ENCODE data around the gene DGKZ. TPM values are rescaled to one million over a fixed set of nuclear protein-coding genes. Genes with fewer than 3 reads are reported as not detected.

Gene DGKZ
- total and polyA plus RNA-seq, 4 donors: 33.3 to 63.2 (median 44.1) TPM

DNA sequence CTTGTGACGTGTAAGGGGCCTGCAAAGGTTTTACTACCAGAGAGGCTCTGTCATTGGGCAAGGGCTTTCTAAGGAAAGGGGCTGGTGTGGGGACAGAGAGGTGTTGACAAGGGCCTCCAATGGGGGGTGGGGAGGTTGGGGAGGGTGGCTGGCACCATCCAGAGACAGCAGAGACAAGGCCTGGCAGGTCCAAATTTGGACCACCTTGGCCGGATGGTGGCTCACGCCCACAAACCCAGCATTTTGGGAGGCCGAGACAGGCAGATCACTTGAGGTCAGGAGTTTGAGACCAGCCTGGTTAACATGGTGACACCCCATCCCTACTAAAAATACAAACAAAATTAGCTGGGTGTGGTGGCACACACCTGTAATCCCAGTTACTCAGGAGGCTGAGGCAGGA, 46.5 kb downstream of the DGKZ start:
- H3K36me3 ChIP-seq (ENCODE audit: control insufficient read depth in 4 of 4, insufficient read depth in 4 of 4, low read length in 4 of 4): peaks cover 6 to 23% (median 8%) of the 10 kb centered on the region in 4 donors
- WGBS, 2 donors: 84 to 88% methylated on average over 4 of the region's 4 CpGs
- no peak for ATAC-seq (ENCODE audit: insufficient read depth, low FRiP score)
- H3K27ac ChIP-seq (ENCODE audit: low read depth in 1 of 2, low read length in 1 of 2): no peak overlapping the region
- no peak overlapping the region for H3K9ac ChIP-seq (ENCODE audit: insufficient read depth in 1 of 2, low read length in 2 of 2)
- TF ChIP-seq, protein P1, sequence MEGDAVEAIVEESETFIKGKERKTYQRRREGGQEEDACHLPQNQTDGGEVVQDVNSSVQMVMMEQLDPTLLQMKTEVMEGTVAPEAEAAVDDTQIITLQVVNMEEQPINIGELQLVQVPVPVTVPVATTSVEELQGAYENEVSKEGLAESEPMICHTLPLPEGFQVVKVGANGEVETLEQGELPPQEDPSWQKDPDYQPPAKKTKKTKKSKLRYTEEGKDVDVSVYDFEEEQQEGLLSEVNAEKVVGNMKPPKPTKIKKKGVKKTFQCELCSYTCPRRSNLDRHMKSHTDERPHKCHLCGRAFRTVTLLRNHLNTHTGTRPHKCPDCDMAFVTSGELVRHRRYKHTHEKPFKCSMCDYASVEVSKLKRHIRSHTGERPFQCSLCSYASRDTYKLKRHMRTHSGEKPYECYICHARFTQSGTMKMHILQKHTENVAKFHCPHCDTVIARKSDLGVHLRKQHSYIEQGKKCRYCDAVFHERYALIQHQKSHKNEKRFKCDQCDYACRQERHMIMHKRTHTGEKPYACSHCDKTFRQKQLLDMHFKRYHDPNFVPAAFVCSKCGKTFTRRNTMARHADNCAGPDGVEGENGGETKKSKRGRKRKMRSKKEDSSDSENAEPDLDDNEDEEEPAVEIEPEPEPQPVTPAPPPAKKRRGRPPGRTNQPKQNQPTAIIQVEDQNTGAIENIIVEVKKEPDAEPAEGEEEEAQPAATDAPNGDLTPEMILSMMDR (IDR thresholded peaks at IDR 0.05; ENCODE audit: control extremely low read depth, extremely low read depth): no peak
- H3K27me3 ChIP-seq (ENCODE audit: control insufficient read depth in 3 of 3, insufficient read depth in 3 of 3, low read length in 2 of 3): peaks cover 0 to 26% (median 18%) of the 10 kb centered on the region in 3 donors
- peaks cover 0 to 18% (median 5%) of the 10 kb centered on the region in 5 donors for H3K4me1 ChIP-seq (ENCODE audit: control insufficient read depth in 5 of 5, insufficient read depth in 5 of 5, low read length in 5 of 5)
- H3K9me3 ChIP-seq (ENCODE audit: control insufficient read depth in 4 of 4, insufficient read depth in 3 of 4, low read length in 3 of 4): no peaks in the 10 kb centered on the region
- DNase-seq: no peak
- H3K4me3 ChIP-seq: no peak overlapping the region

DNA sequence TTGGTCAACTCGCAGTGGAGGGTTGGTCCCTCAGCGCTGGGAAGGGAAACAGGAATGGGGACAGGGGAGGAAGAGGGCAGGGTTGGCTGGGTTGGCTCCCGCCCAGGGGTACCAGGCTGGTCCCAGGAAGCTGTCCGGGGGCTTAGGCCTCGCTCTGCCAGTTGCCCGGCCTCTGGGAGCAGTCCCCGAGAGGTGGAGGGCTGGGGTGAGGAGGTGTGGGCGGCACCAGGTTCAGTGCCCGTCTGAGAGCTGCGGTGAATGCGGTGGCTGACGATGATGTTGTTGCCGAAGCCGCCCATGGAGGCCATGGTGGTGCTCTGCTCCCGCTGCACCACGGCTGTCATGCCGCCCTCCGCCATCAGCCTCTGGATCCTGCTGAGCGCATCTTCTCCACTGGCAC, 50.3 kb downstream of the DGKZ start:
- Histone ChIP-seq H3K36me3 (ENCODE audit: control insufficient read depth in 4 of 4, insufficient read depth in 4 of 4, low read length in 4 of 4) (peaks cover 6 to 33% (median 8%) of the 10 kb centered on the region in 4 donors), H3K27me3 (ENCODE audit: control insufficient read depth in 3 of 3, insufficient read depth in 3 of 3, low read length in 2 of 3) (peaks cover 0 to 3% (median 0%) of the 10 kb centered on the region in 3 donors), H3K4me3 (no peak overlapping the region), H3K4me1 (ENCODE audit: control insufficient read depth in 5 of 5, insufficient read depth in 5 of 5, low read length in 5 of 5) (no peaks in the 10 kb centered on the region), H3K9ac (ENCODE audit: insufficient read depth in 1 of 2, low read length in 2 of 2) (no peak overlapping the region), H3K27ac (ENCODE audit: low read depth in 1 of 2, low read length in 1 of 2) (no peak overlapping the region), H3K9me3 (ENCODE audit: control insufficient read depth in 4 of 4, insufficient read depth in 3 of 4, low read length in 3 of 4) (no peaks in the 10 kb centered on the region)
- DNase-seq (no peak), ATAC-seq (ENCODE audit: insufficient read depth, low FRiP score) (no peak)
- TF ChIP-seq, protein P1 (IDR thresholded peaks at IDR 0.05; ENCODE audit: control extremely low read depth, extremely low read depth): no peak
- 97 to 98% methylated on average over 18 to 19 of the region's 19 CpGs for WGBS, 2 donors

DNA sequence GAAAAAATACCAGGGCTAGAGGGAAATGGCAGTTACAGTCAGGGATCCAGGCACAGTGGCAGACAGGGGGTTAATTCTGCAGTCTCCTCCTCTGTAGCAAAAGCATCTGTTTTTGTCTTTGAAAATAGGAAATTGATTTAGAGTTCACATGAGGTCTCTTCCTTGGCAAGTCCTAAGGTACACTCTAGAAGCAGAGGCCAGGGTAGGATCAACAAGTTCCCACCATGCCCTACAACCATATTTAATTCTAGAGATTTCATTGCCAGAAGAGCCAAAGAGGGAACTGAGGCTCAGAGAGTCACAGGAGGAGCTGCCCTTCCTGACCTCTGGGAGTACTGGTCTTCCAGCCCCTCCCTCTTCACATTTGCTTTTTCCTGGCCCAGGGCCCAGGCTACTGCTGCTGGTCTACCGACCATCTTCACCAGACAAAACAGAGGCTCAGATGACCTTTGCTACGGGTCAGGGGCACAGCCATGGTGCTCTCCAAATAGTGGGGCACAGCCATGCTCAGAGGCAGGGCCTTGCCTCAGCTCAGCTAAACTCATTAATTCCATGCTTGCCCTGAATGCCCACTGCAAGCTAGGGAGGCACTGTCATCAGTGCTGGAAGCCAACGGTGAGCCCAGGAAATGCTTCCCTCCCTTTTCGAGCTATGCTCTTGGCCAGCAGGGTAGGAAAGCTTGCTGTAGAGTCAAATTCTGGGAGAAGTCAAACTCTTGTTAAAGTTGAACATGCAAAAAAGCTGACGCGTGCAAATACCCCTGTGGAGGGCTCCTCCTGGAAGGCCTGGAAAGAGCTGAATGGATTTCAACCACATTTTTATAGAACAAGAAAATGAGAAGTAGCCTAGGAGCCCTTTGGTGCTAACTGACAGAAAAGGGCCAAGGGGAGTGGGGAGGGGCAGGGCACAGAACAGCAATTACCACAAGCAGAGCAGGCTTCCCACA, 56.0 kb downstream of the DGKZ start:
- peaks cover 0 to 3% (median 0%) of the 10 kb centered on the region in 5 donors for H3K4me1 ChIP-seq (ENCODE audit: control insufficient read depth in 5 of 5, insufficient read depth in 5 of 5, low read length in 5 of 5)
- no peaks in the 10 kb centered on the region for H3K27me3 ChIP-seq (ENCODE audit: control insufficient read depth in 3 of 3, insufficient read depth in 3 of 3, low read length in 2 of 3)
- DNase-seq (no peak), ATAC-seq (ENCODE audit: insufficient read depth, low FRiP score) (no peak)
- H3K9ac ChIP-seq (ENCODE audit: insufficient read depth in 1 of 2, low read length in 2 of 2): no peak overlapping the region
- TF ChIP-seq, protein P1 (IDR thresholded peaks at IDR 0.05; ENCODE audit: control extremely low read depth, extremely low read depth): no peak
- H3K36me3 ChIP-seq (ENCODE audit: control insufficient read depth in 4 of 4, insufficient read depth in 4 of 4, low read length in 4 of 4): peaks cover 0 to 40% (median 9%) of the 10 kb centered on the region in 4 donors
- H3K4me3 ChIP-seq: no peak overlapping the region
- no peaks in the 10 kb centered on the region for H3K9me3 ChIP-seq (ENCODE audit: control insufficient read depth in 4 of 4, insufficient read depth in 3 of 4, low read length in 3 of 4)
- H3K27ac ChIP-seq (ENCODE audit: low read depth in 1 of 2, low read length in 1 of 2): no peak overlapping the region
- WGBS, 2 donors: 84 to 90% methylated on average over 6 of the region's 6 CpGs

All from lung (tissue), 12 donors.